ENCODE data around the gene POLE3. TPM values are rescaled to one million over a fixed set of nuclear protein-coding genes. Genes with fewer than 3 reads are reported as not detected.

The POLE3 gene
- total and polyA plus RNA-seq, 2 donors (not counting 1 experiment from before 2014, with no cell fraction given), result 50.3 to 60.7 TPM

DNA sequence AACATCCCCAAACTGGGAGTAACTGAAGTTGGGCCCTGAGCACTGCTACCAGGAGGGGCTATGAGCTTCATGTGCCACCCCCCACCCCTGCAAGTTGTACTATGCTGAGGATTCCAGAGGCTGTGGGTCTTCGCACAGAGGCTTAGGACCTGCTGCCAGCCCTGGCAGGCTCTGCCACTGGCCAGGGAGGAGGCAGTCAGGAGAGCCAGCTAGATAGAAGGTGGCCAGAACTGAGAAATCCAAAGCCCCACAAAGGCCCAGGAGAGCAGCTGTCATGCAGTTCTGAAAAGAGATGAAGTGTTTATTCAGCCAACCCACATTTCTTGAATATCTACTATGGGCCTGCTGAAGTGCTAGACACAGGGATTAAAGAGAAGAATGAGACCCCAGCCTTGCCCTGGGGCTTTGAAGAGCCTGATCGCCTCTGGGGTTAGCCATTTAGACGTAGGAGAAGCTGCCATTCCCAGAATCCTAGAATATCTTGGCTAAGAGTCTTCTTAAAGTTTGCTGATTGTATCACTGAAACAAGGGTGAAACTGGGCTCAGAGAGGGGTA is 10.8 kb downstream of the POLE3 start:
- Histone ChIP-seq H4K20me1 (ENCODE audit: control insufficient read depth, insufficient read depth, low read length, poor library complexity, severe bottlenecking) (no peaks in the 10 kb centered on the region), H3K9ac (ENCODE audit: low read length) (no peak overlapping the region), H2AFZ (ENCODE audit: insufficient read depth, low read depth, low read length, poor library complexity, severe bottlenecking) (no peak overlapping the region), H3K79me2 (ENCODE audit: control insufficient read depth, insufficient read depth, low read length) (peaks cover 37% of the 10 kb centered on the region), H3K9me3 (ENCODE audit: control extremely low read depth in 1 of 3, control insufficient read depth in 2 of 3, insufficient read depth in 1 of 3, low read length in 2 of 3) (no peaks in the 10 kb centered on the region), H3K4me2 (replicated peaks; ENCODE audit: low read depth, low read length, poor library complexity, severe bottlenecking) (peak overlapping the region; percentile 93), H3K27ac (ENCODE audit: low read length in 2 of 2) (no peak overlapping the region), H3K27me3 (replicated peaks in 1 of 4; ENCODE audit: control extremely low read depth in 1 of 4, control insufficient read depth in 3 of 4, insufficient read depth in 4 of 4, low read length in 3 of 4) (no peaks in the 10 kb centered on the region), H3K4me3 (ENCODE audit: control extremely low read depth in 1 of 5, extremely low read depth in 1 of 5, insufficient read depth in 1 of 5, low read depth in 2 of 5, low read length in 4 of 5) (no peak overlapping the region), H3K36me3 (replicated peaks in 1 of 2; ENCODE audit: control extremely low read depth in 1 of 2, control insufficient read depth in 1 of 2, extremely low read depth in 1 of 2, insufficient read depth in 2 of 2, low read length in 1 of 2) (peaks cover 0 to 2% of the 10 kb centered on the region in 2 experiments), H3K4me1 (ENCODE audit: control insufficient read depth in 2 of 2, insufficient read depth in 2 of 2, low read length in 2 of 2) (peaks cover 10 to 18% of the 10 kb centered on the region in 2 donors)
- no peak for DNase-seq
- no peaks in the 10 kb centered on the region for H3K27me3 Mint-ChIP-seq
- intact Hi-C loops (cut with micrococcal nuclease), result loop anchor here (2.0 to 10.0 kb wide), 4 partner anchors 19 to 1765 kb away; partner anchors contain the start of genes DNAJC25, FKBP15 and SLC31A1
- no peak overlapping the region for H3K27ac Mint-ChIP-seq
- ChIA-PET POLR2A (interaction anchor here (3.3 kb wide), 1 partner anchor 11 kb away, joined by 44 read pairs; the partner anchor contains the start of genes C9orf43 and POLE3), CTCF (interaction anchor here (1.0 to 10.6 kb wide), 7 partner anchors 11 to 258 kb away, joined by 4 to 98 read pairs (median 13); partner anchors contain the start of genes C9orf43, CDC26, POLE3 and PRPF4)
- H3K9me3 Mint-ChIP-seq (ENCODE audit: insufficient read depth), result no peaks in the 10 kb centered on the region
- ATAC-seq (ENCODE audit: low read depth), result no peak
- TF ChIP-seq EZH2 (IDR thresholded peaks at IDR 0.05; ENCODE audit: borderline replicate concordance, insufficient read depth, low read depth, low read length, poor library complexity, severe bottlenecking), result no peak
- TF ChIP-seq, protein P1, sequence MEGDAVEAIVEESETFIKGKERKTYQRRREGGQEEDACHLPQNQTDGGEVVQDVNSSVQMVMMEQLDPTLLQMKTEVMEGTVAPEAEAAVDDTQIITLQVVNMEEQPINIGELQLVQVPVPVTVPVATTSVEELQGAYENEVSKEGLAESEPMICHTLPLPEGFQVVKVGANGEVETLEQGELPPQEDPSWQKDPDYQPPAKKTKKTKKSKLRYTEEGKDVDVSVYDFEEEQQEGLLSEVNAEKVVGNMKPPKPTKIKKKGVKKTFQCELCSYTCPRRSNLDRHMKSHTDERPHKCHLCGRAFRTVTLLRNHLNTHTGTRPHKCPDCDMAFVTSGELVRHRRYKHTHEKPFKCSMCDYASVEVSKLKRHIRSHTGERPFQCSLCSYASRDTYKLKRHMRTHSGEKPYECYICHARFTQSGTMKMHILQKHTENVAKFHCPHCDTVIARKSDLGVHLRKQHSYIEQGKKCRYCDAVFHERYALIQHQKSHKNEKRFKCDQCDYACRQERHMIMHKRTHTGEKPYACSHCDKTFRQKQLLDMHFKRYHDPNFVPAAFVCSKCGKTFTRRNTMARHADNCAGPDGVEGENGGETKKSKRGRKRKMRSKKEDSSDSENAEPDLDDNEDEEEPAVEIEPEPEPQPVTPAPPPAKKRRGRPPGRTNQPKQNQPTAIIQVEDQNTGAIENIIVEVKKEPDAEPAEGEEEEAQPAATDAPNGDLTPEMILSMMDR (IDR thresholded peaks at IDR 0.05), result no peak
- 100% methylated on average over 2 of the region's 3 CpGs for WGBS (ENCODE audit: insufficient coverage)
- H3K4me3 Mint-ChIP-seq, result peak overlapping the region; percentile 80
- H3K4me1 Mint-ChIP-seq, result peaks cover 28% of the 10 kb centered on the region

DNA sequence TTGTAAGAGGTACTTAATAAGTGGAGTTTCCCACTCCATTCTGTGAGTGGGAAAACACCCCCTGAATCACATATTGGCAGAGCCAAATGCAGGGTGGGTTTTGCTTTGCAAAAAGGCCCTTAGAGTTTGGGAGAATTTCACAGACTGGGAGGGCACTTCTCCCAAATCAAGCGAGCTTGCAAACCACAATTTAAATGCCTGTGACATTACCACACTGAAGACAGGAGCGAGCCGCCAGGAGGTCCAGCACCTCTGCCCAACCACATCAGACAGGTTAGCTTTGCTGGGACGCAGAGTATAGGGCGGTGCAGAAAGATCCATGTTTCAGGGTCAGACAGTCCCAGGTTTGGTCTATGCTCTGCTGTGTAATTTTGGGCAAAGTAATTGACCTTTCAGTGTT is 11.7 kb downstream of the POLE3 start:
- Mint-ChIP-seq H3K4me1 (peaks cover 28% of the 10 kb centered on the region), H3K4me3 (peak overlapping the region; percentile 64), H3K27ac (no peak overlapping the region), H3K27me3 (no peaks in the 10 kb centered on the region), H3K9me3 (ENCODE audit: insufficient read depth) (no peaks in the 10 kb centered on the region)
- H3K4me1 ChIP-seq (ENCODE audit: control insufficient read depth in 2 of 2, insufficient read depth in 2 of 2, low read length in 2 of 2), result peaks cover 10 to 18% of the 10 kb centered on the region in 2 donors
- H3K27me3 ChIP-seq (replicated peaks in 1 of 4; ENCODE audit: control extremely low read depth in 1 of 4, control insufficient read depth in 3 of 4, insufficient read depth in 4 of 4, low read length in 3 of 4), result no peaks in the 10 kb centered on the region
- peaks cover 0 to 2% of the 10 kb centered on the region in 2 experiments for H3K36me3 ChIP-seq (replicated peaks in 1 of 2; ENCODE audit: control extremely low read depth in 1 of 2, control insufficient read depth in 1 of 2, extremely low read depth in 1 of 2, insufficient read depth in 2 of 2, low read length in 1 of 2)
- ChIA-PET POLR2A (interaction anchor here (0.6 to 3.3 kb wide), 2 partner anchors 12 to 22 kb away, joined by 3 to 44 read pairs; partner anchors contain the start of genes C9orf43, HDHD3 and POLE3), CTCF (interaction anchor here (1.0 to 10.6 kb wide), 5 partner anchors 12 to 259 kb away, joined by 4 to 98 read pairs (median 5); partner anchors contain the start of genes C9orf43 and POLE3)
- intact Hi-C loops (cut with micrococcal nuclease), result no loop called here
- H3K4me2 ChIP-seq (replicated peaks; ENCODE audit: low read depth, low read length, poor library complexity, severe bottlenecking), result no peak overlapping the region
- no peak overlapping the region for H3K4me3 ChIP-seq (ENCODE audit: control extremely low read depth in 1 of 5, extremely low read depth in 1 of 5, insufficient read depth in 1 of 5, low read depth in 2 of 5, low read length in 4 of 5)
- H3K79me2 ChIP-seq (ENCODE audit: control insufficient read depth, insufficient read depth, low read length), result peaks cover 37% of the 10 kb centered on the region
- TF ChIP-seq EZH2 (IDR thresholded peaks at IDR 0.05; ENCODE audit: borderline replicate concordance, insufficient read depth, low read depth, low read length, poor library complexity, severe bottlenecking), result no peak
- TF ChIP-seq, protein P1 (IDR thresholded peaks at IDR 0.05), result no peak
- no peaks in the 10 kb centered on the region for H4K20me1 ChIP-seq (ENCODE audit: control insufficient read depth, insufficient read depth, low read length, poor library complexity, severe bottlenecking)
- no peak for ATAC-seq (ENCODE audit: low read depth)
- no peak overlapping the region for H2AFZ ChIP-seq (ENCODE audit: insufficient read depth, low read depth, low read length, poor library complexity, severe bottlenecking)
- DNase-seq, result no peak
- no peak overlapping the region for H3K9ac ChIP-seq (ENCODE audit: low read length)
- 82% methylated on average over 3 of the region's 5 CpGs for WGBS (ENCODE audit: insufficient coverage)
- no peaks in the 10 kb centered on the region for H3K9me3 ChIP-seq (ENCODE audit: control extremely low read depth in 1 of 3, control insufficient read depth in 2 of 3, insufficient read depth in 1 of 3, low read length in 2 of 3)
- no peak overlapping the region for H3K27ac ChIP-seq (ENCODE audit: low read length in 2 of 2)

Data from B cell (primary cell).